DOHH2 (cell line): ENCODE results near the gene IL34.

Experiments
- H3F3A ChIP-seq: fragments of 200-600 bp; sonication (generic), shearing (Covaris generic); 2 replicates; pipeline ENCODE4 v1.6.0; 2016; ENCODE audit warnings: antibody characterized with exemption, mild to moderate bottlenecking; ENCODE audit not compliant: control insufficient read depth, insufficient read depth
- H3K27ac ChIP-seq: fragments of 200-600 bp; sonication (generic); 2 replicates; pipeline ENCODE4 v1.5.1; 2014; ENCODE audit warnings: low read depth, mild to moderate bottlenecking, low read length, moderate library complexity
- H3K27me3 ChIP-seq: fragments of 200-600 bp; sonication (generic); 2 replicates; pipeline ENCODE4 v1.6.1; 2014; ENCODE audit warnings: mild to moderate bottlenecking, low read length, mixed read lengths; ENCODE audit not compliant: control insufficient read depth
- H3K36me3 ChIP-seq: fragments of 200-600 bp; sonication (generic); 2 replicates; pipeline ENCODE4 v1.6.1; 2014; ENCODE audit warnings: mild to moderate bottlenecking, low read length, moderate library complexity, mixed read lengths; ENCODE audit not compliant: control insufficient read depth
- H3K4me1 ChIP-seq: fragments of 200-600 bp; sonication (generic); 2 replicates; pipeline ENCODE4 v1.6.1; 2014; ENCODE audit warnings: mild to moderate bottlenecking, low read length, mixed read lengths; ENCODE audit not compliant: control insufficient read depth
- H3K4me2 ChIP-seq: fragments of 200-600 bp; sonication (generic); 2 replicates; pipeline ENCODE4 v1.6.0; 2014; ENCODE audit warnings: mild to moderate bottlenecking, low read length, moderate library complexity
- H3K4me3 ChIP-seq: fragments of 200-600 bp; sonication (generic); 2 replicates; pipeline ENCODE4 v1.5.1; 2014; ENCODE audit warnings: mild to moderate bottlenecking, low read length, mixed read lengths
- H3K79me2 ChIP-seq: fragments of 200-600 bp; sonication (generic); 2 replicates; pipeline ENCODE4 v1.6.1; 2014; ENCODE audit warnings: mild to moderate bottlenecking, low read length, mixed read lengths; ENCODE audit not compliant: control insufficient read depth
- H3K9me2 ChIP-seq: fragments of 200-600 bp; sonication (generic); replicated peaks from 2 replicates; pipeline ENCODE4 v1.6.1; 2014; ENCODE audit warnings: mild to moderate bottlenecking, low read length, mixed read lengths; ENCODE audit not compliant: control insufficient read depth
- H3K9me3 ChIP-seq: fragments of 200-600 bp; sonication (generic); 2 replicates; pipeline ENCODE4 v1.6.1; 2014; ENCODE audit warnings: antibody characterized with exemption, low read length, mixed read lengths; ENCODE audit not compliant: control insufficient read depth, insufficient read depth
- H4K20me1 ChIP-seq: fragments of 200-600 bp; sonication (generic); 2 replicates; pipeline ENCODE4 v1.6.0; 2014; ENCODE audit warnings: low read depth, mild to moderate bottlenecking, antibody characterized with exemption, low read length, moderate library complexity; ENCODE audit not compliant: control insufficient read depth, insufficient read depth
- EZH2phosphoT487 ChIP-seq: fragments of 200-600 bp; sonication (generic); IDR thresholded peaks from 2 replicates; pipeline ENCODE4 v1.6.1; 2017; ENCODE audit warnings: borderline replicate concordance, mild to moderate bottlenecking, antibody characterized with exemption, low read length, moderate library complexity, mixed read lengths
- TF ChIP-seq, protein P1 (sequence below): fragments of 200-600 bp; sonication (generic); IDR thresholded peaks from one replicate; pipeline ENCODE4 v1.5.1; 2014; ENCODE audit warnings: antibody characterized with exemption, mild to moderate bottlenecking, low read depth, low read length; ENCODE audit not compliant: poor library complexity, severe bottlenecking

The IL34 gene

DNA sequence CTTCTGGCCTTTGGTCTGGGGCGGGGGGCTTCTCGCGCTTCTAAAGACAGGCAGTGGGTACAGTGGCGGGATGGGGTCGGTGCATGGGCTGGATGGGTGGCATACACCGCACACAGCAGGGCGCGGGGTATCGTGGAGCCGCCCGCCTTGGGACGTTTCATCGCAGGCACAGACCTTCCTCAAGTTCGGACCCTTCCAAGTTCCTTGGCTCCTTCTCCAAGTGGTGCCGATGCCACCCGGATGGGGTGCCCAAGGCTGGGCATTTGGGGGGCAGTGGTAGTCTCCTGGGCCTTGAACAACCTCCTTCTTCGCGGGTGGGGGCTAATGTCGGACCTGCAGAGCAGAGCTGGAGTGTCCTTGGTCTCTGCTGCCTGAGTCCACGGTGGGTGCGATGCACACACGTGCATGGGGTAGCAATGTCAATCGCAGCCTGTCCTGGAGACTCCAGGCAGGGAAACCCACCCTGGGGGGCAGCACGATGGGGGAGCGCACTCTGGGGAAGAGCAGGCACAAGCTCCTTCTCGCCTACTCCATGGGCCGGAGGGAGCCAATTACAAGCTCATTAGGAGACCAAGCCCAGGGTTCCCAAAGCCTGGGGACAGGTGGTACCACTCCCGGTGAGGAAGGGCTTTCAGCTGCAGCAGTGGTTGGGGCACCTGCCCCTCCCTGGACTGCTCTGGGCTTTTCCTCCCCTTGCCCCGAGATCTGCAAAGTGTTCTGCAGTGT, 40.2 kb downstream of the IL34 start:
- no peaks in the 10 kb centered on the region for H3K79me2 ChIP-seq
- H3K4me3 ChIP-seq = no peak overlapping the region
- no peaks in the 10 kb centered on the region for H3K36me3 ChIP-seq
- no peaks in the 10 kb centered on the region for H3K9me2 ChIP-seq
- H3K27ac ChIP-seq = no peak overlapping the region
- H3F3A ChIP-seq = no peaks in the 10 kb centered on the region
- H3K27me3 ChIP-seq = no peaks in the 10 kb centered on the region
- no peaks in the 10 kb centered on the region for H3K4me1 ChIP-seq
- H4K20me1 ChIP-seq = no peaks in the 10 kb centered on the region
- no peak overlapping the region for H3K4me2 ChIP-seq
- TF ChIP-seq EZH2phosphoT487 = no peak
- TF ChIP-seq, protein P1, sequence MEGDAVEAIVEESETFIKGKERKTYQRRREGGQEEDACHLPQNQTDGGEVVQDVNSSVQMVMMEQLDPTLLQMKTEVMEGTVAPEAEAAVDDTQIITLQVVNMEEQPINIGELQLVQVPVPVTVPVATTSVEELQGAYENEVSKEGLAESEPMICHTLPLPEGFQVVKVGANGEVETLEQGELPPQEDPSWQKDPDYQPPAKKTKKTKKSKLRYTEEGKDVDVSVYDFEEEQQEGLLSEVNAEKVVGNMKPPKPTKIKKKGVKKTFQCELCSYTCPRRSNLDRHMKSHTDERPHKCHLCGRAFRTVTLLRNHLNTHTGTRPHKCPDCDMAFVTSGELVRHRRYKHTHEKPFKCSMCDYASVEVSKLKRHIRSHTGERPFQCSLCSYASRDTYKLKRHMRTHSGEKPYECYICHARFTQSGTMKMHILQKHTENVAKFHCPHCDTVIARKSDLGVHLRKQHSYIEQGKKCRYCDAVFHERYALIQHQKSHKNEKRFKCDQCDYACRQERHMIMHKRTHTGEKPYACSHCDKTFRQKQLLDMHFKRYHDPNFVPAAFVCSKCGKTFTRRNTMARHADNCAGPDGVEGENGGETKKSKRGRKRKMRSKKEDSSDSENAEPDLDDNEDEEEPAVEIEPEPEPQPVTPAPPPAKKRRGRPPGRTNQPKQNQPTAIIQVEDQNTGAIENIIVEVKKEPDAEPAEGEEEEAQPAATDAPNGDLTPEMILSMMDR = no peak
- no peaks in the 10 kb centered on the region for H3K9me3 ChIP-seq

DNA sequence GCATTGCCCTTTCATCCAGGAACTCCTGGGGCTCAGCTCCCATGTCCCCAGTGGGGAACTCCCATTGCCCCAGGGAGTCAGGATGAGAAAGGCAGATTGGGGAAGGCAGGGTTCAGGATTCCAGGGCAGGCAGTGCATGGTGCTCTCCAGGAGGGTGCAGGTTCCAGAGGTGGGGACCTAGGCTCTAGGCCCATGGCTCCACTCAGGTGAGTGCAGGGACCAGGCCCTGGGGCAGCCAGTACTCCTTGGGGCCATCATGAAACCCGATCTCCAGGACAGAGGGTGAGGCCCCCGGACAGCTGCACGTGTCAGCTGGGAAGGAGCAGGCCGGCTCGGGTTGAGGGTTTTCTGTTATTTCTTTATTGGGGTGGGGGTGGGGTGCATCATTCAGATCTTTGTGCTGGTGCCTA, 40.7 kb downstream of the IL34 start:
- no peaks in the 10 kb centered on the region for H3K27me3 ChIP-seq
- no peaks in the 10 kb centered on the region for H3K36me3 ChIP-seq
- H4K20me1 ChIP-seq = no peaks in the 10 kb centered on the region
- no peaks in the 10 kb centered on the region for H3K9me2 ChIP-seq
- H3K4me1 ChIP-seq = no peaks in the 10 kb centered on the region
- H3F3A ChIP-seq = no peaks in the 10 kb centered on the region
- TF ChIP-seq EZH2phosphoT487 = no peak
- TF ChIP-seq, protein P1 = no peak
- no peak overlapping the region for H3K4me2 ChIP-seq
- H3K4me3 ChIP-seq = no peak overlapping the region
- H3K27ac ChIP-seq = no peak overlapping the region
- H3K79me2 ChIP-seq = no peaks in the 10 kb centered on the region
- no peaks in the 10 kb centered on the region for H3K9me3 ChIP-seq

DNA sequence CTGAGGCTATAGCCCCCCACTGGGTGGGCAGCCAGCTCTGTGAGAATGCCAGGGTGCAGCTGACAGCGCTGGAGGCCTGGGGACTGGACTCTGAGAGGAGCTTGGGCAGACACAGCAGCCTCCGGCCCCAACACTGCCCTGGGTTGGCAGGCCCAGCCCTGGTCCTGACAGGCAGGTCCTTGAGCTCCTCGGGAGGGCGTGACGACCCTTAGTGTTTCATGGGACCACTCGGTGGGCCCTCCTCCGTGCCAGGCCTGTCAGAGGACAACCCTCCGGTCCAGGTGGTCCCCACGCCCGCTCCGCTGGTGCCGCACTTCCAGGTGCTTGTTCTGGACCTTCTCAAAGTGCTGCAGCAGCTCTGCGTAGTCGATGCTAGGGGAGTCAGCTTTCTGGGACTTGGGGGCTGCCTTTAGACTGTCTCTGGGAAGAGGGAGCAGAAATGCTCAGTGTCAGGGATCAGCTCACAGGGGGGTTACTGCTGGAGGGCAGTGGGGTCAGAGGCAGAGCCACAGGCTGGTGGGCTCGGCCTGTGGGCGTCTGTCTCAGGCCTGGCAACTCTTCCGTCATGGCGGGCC, 41.4 kb downstream of the IL34 start:
- Histone ChIP-seq H3K9me3 (no peaks in the 10 kb centered on the region), H3K4me2 (no peak overlapping the region), H3K79me2 (no peaks in the 10 kb centered on the region), H3K27me3 (no peaks in the 10 kb centered on the region), H3K9me2 (no peaks in the 10 kb centered on the region), H3K36me3 (no peaks in the 10 kb centered on the region), H3K27ac (no peak overlapping the region), H4K20me1 (no peaks in the 10 kb centered on the region), H3K4me1 (no peaks in the 10 kb centered on the region), H3F3A (no peaks in the 10 kb centered on the region), H3K4me3 (no peak overlapping the region)
- TF ChIP-seq, protein P1 = no peak
- TF ChIP-seq EZH2phosphoT487 = no peak
